Right kidney (tissue), 1 donor: ENCODE results near the gene TFRC.
"Not testable (repeated sequence)": the region's sequence is repeated elsewhere in the genome, so short reads cannot be mapped to it uniquely, and the experiment has no call there.

Source experiments
- DNase-seq: peaks from one replicate; pipeline ENCODE4 v3.0.0-alpha.2; 2016

TFRC gene

GRCh38 chr3:196049653-196050052, 32.2 kb downstream of the TFRC start:
- no peak for DNase-seq

GRCh38 chr3:196048922-196049598, 32.8 kb downstream of the TFRC start:
- no peak for DNase-seq

DNA sequence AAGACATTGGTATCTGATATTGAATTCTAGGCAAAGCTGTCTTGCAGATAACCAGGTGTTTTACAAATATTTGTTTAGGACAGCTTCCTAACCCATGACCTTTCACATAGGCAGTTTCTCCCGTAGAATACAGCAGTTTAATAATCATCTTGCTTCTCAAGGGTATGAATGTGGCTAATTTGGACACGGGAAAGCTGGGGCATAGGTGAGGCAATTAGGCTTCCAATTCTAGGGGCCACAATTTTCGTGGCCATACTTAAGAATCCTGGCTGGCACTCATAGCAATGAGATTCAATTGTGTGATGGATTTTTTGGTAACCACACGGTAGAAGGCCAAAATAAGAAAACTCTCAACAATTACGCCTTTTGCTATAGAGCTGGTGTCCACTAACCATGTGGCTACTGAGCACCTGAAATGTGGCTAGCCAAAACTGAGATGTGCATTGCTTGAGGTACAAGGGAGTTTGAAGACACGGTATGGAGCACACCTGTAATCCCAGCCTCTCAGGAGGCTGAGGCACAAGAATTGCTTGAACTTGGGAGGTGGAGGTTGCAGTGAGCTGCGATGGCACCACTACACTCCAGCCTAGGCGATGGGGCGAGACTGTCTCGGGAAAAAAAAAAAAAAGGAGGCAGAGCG, 34.4 kb downstream of the TFRC start:
- DNase-seq: no peak

- DNase-seq: no peak
Observed at GRCh38 chr3:196044513-196044912, 37.4 kb downstream of the TFRC start.

GRCh38 chr3:196042673-196043072, 39.2 kb downstream of the TFRC start:
- DNase-seq: no peak

GRCh38 chr3:196039359-196039758, 42.5 kb downstream of the TFRC start:
- DNase-seq: no peak

GRCh38 chr3:196026059-196026458, 55.8 kb downstream of the TFRC start:
- not testable (repeated sequence) for DNase-seq

DNA sequence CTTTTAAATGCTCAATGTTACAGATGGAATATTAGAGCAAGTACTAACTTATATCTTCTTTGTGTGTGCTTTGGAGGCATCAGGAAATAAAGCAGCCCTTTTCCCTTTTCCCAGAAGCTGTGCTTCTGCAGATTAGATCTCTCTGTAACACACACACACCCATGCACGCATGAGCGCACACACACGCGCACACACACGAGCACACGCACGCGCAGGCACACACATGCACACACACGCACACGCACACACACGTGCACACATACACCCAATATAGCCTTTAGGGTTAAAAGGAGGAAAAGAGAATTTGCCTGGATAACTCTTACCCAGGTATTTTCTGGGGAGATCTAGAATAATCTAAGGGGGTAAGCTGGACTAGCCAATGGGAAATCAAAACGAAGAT, 56.9 kb downstream of the TFRC start:
- no peak for DNase-seq

DNA sequence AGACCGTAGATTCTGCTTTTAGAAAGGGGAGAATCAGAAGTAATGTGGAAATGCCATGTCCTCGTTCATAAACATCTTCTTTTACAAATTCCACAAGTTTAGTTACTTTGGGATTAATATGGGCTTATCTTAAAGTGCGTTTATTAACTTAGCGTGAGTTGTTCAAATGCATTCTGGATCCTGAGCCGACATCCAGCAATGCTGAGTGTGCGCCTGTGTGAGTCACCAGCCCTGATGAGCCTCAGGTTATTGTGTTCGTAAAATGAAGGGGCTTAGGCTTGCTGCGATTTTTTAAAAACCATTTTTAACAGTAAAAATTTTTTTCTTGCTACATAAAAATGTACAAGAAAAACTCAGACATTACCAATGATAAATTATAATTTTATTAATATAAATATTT, 57.9 kb downstream of the TFRC start:
- no peak for DNase-seq

- not testable (repeated sequence) for DNase-seq
Observed at GRCh38 chr3:196022499-196022878, 59.4 kb downstream of the TFRC start.

- no peak for DNase-seq
Observed at GRCh38 chr3:196020373-196020772, 61.5 kb downstream of the TFRC start.

DNA sequence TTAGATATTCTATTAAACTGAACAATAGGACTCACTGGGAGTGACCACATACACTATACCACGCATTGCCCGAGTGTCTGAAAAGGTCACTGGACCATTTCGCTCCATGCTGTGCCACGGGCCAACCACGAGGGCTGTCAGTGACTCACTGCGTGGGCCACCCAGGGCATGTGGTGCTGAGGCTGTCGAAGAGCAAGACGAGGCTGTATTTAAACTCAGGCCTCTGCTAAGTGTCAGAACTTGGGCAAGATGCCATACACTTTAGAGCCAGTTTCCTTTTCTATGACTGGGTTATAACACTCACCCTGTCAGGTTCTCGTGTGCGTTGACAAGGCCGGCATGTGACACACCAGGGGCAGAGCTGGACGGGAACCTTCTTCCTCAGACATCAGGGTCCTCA, 62.3 kb downstream of the TFRC start:
- not testable (repeated sequence) for DNase-seq

- DNase-seq: not testable (repeated sequence)
Observed at GRCh38 chr3:196018159-196018558, 63.7 kb downstream of the TFRC start.

DNA sequence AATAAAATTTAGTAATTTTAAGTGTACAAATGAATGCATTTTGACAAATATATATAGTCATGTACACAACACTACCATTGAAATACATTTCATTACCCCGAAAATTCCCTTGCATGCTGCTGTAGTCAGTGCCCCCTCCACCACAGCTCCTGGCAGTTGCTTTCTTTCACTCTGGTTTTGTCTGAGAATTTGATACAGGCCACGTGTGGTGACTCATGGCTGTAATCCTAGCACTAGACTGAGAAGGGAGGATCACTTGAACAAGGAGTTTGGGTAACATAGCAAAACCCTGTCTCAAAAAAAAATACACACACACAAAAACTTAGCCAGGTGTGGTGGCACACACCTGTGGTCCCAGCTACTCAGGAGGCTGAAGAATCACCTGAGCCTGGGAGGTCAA, 65.4 kb downstream of the TFRC start:
- no peak for DNase-seq

DNA sequence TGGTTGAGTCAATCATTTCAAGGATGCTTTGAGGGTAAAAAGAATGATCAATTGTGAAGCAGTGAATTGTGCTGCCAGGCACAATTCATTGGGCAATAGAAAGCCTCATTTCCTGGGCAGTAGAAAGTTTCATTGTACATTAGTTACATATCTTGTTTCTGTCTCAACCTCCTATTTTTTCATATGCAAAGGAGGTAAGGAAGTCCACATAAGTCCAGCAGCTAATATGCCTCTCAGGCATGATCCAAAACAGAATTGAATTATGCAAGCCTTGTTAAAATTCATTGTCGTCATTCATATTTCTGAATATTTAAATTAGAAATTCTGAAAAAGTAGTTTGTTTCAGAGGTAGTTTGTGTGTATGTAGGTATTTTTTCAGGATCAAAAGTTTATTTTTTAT, 65.8 kb downstream of the TFRC start:
- no peak for DNase-seq

DNA sequence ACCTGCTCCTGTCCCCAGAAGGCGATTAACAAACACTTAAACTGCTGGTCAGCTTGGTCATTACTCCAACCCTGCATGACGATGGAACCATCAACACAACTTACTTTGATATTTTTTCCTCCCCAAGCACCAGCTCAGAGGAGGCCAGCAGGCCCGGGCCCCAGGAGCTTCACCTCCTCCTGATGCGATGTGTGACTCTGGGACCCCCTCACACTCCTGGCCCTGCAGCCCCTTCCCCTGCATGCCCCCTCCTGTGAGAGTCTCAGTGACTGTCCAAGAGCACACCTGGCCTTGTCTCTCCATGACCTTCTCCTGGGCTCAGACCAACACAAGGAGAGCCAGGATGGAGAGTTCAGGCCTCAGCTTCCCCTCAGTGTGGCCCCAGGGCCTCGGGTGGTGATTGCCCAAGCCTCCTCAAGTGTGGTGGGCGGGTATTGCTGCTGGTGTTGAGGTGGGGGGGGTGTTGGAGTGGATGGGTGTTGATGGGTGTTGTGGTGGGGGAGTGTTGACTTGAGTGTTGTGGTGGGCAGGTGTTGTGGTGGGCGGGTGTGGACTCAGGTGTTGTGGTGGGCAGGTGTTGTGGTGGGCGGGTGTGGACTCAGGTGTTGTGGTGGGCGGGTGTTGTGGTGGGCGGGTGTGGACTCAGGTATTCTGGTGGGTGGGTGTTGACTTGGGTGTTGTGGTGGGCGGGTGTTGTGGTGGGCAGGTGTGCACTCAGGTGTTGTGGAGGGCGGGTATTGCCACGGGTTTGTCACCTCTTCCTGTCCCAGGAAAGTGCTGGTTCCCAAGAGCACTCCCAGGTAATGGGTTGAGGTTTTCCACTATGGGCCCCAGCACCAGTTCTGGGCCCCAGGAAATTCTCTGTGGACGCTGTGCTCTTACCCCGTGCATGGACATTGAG, 68.1 kb downstream of the TFRC start:
- no peak for DNase-seq

- DNase-seq: no peak
Observed at GRCh38 chr3:196012941-196013476, 68.9 kb downstream of the TFRC start.

DNA sequence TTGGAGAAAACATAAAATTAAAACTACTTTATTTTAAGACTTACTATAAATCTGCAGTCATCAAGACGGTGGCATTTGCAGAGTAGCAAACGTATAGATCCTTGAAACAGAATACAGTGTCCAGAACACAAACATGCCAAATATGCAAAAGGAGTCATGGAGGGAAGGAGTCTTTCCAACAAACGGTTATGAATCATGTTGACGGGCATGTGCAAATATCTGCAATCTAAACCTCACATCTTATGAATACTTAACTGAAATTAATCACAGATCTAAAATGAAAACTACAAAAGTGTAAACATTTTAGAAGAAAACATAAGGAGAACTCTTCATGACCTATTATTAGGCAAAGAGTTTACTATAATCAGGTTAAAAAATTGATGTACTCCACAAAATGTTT, 69.4 kb downstream of the TFRC start:
- no peak for DNase-seq

DNA sequence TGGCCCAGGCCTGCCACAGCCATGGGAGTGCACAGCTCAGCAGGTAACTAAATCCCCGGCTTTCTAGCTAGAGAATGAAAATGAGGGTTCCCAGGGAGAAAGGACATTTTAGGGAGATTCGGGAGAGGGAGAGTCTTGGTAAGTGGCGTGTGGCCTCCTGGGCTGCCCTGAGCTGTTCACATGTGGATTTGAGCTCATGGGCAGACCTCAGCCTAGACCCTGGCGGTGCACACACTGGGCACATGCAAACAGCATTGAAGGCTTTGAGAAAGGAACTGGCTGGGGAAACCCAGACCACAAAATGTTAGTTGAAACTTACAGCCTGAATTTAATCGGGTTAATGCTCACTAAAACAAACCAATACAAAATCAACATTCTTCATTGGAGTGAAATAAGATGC, 72.4 kb downstream of the TFRC start:
- no peak for DNase-seq

DNA sequence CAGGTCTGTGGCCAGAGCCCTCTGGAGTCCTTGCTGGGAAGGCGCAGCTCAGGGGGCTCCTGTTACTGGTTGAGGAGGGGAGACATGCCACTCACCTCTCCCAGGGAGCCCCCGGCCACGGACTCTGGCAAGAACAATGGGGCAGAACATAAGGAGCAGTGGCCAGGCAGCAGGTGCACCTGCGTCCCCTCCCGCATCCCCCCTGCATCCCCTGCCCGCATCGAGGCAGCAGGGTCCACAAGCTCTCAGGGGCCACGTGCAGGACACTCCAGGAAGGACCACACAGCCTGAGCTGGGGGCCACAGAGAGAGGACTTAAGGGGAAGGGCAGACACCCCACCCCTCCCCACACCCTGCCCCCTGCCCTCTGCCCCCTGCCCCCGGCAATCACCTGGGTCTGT, 73.0 kb downstream of the TFRC start:
- DNase-seq: no peak

- DNase-seq: no peak
Observed at GRCh38 chr3:196008387-196008786, 73.5 kb downstream of the TFRC start.

DNA sequence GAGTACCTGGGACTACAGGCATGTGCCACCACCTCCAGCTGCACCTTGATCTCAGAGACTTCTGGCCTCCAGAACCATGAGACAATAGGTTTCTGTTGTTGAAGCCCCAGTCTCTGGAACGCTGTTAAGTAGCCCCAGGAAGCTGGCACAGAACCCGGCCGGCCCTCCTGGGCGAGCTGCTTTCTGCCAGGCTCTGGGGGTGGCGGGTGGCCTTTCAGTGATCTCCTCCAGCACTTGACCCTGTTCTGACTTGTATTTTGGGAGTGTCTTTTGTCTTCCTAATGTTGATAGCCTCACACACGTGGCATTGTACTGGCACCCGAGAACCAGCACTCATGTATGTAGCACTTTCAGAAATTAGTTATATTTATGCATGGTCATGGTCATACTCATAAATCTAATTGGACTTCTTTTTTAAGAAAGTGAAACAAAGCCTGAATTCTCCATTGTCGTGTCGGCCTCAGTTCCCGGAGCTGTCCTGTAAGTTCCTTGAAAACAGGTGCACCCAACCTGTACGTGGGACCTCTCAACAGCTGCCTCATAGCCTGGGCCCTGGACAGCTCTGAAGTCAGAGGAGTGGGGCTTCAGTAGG, 74.0 kb downstream of the TFRC start:
- no peak for DNase-seq

GRCh38 chr3:196005338-196005737, 76.6 kb downstream of the TFRC start:
- DNase-seq: not testable (repeated sequence)
